Measurements from ENCODE around the gene ABCD2. TPM values are rescaled to one million over a fixed set of nuclear protein-coding genes. Genes with fewer than 3 reads are reported as not detected.
"Not testable (repeated sequence)": the region's sequence is repeated elsewhere in the genome, so short reads cannot be mapped to it uniquely, and the experiment has no call there.

The ABCD2 gene
- total RNA-seq (ENCODE audit: insufficient read depth, low replicate concordance) = 0.72 TPM

- peak; percentile 93 for DNase-seq (ENCODE audit: low spot score)
Measured at GRCh38 chr12:39619660-39620433, at the start of gene ABCD2. ABCD2 (minus strand) TSS chr12:39619803; CDS start chr12:39619615, 188 bp downstream.

GRCh38 chr12:39660101-39660500, 40.5 kb upstream of the ABCD2 start:
- no peak for DNase-seq (ENCODE audit: low spot score)

GRCh38 chr12:39647383-39647782, 27.8 kb upstream of the ABCD2 start:
- no peak for DNase-seq (ENCODE audit: low spot score)

GRCh38 chr12:39646963-39647362, 27.4 kb upstream of the ABCD2 start:
- DNase-seq (ENCODE audit: low spot score) = no peak

- DNase-seq (ENCODE audit: low spot score) = no peak
Measured at GRCh38 chr12:39643052-39643451, 23.4 kb upstream of the ABCD2 start.

GRCh38 chr12:39638840-39639239, 19.2 kb upstream of the ABCD2 start:
- DNase-seq (ENCODE audit: low spot score) = no peak

- no peak for DNase-seq (ENCODE audit: low spot score)
Measured at GRCh38 chr12:39638178-39638577, 18.6 kb upstream of the ABCD2 start.

GRCh38 chr12:39632670-39633069, 13.1 kb upstream of the ABCD2 start:
- no peak for DNase-seq (ENCODE audit: low spot score)

GRCh38 chr12:39628836-39629235, 9.2 kb upstream of the ABCD2 start:
- DNase-seq (ENCODE audit: low spot score) = no peak

- no peak for DNase-seq (ENCODE audit: low spot score)
Measured at GRCh38 chr12:39627914-39628313, 8.3 kb upstream of the ABCD2 start.

- DNase-seq (ENCODE audit: low spot score) = no peak
Measured at GRCh38 chr12:39626033-39626814, 6.6 kb upstream of the ABCD2 start.

GRCh38 chr12:39623919-39624318, 4.3 kb upstream of the ABCD2 start:
- no peak for DNase-seq (ENCODE audit: low spot score)

GRCh38 chr12:39623160-39623559, 3.6 kb upstream of the ABCD2 start:
- not testable (repeated sequence) for DNase-seq (ENCODE audit: low spot score)

GRCh38 chr12:39622306-39622705, 2.7 kb upstream of the ABCD2 start:
- no peak for DNase-seq (ENCODE audit: low spot score)

- no peak for DNase-seq (ENCODE audit: low spot score)
Measured at GRCh38 chr12:39621670-39622069, 2.1 kb upstream of the ABCD2 start.

- no peak for DNase-seq (ENCODE audit: low spot score)
Measured at GRCh38 chr12:39620659-39621658, 1.4 kb upstream of the ABCD2 start.

GRCh38 chr12:39619316-39619659, 315 bp downstream of the ABCD2 start:
- no peak for DNase-seq (ENCODE audit: low spot score)

- DNase-seq (ENCODE audit: low spot score) = no peak
Measured at GRCh38 chr12:39618701-39619100, 902 bp downstream of the ABCD2 start.

- DNase-seq (ENCODE audit: low spot score) = no peak
Measured at GRCh38 chr12:39617887-39618286, 1.7 kb downstream of the ABCD2 start.

- no peak for DNase-seq (ENCODE audit: low spot score)
Measured at GRCh38 chr12:39616666-39617065, 2.9 kb downstream of the ABCD2 start.

- no peak for DNase-seq (ENCODE audit: low spot score)
Measured at GRCh38 chr12:39616251-39616650, 3.4 kb downstream of the ABCD2 start.

- DNase-seq (ENCODE audit: low spot score) = peak; percentile 25
Measured at GRCh38 chr12:39613525-39613924, 6.1 kb downstream of the ABCD2 start.
